Kidney (tissue), 14 donors: Measurements from ENCODE around the gene RP9. TPM values are rescaled to one million over a fixed set of nuclear protein-coding genes. Genes with fewer than 3 reads are reported as not detected.

Experiments used
- DNase-seq, 5 donors: peaks; one replicate each; pipeline ENCODE4 v3.0.0-alpha.2; 2013 to 2020
- FAIRE-seq: peaks from 2 replicates; lab custom pipeline; 2012; peaks lifted over from hg19 to GRCh38; lab: Jason Lieb, UNC
- H3K27ac ChIP-seq, 2 donors: one replicate each; pipeline ENCODE4 v1.7.0; 2013; ENCODE audit warnings: low read depth in 2 of 2, low read length in 2 of 2, inconsistent platforms in 1 of 2
- H3K27me3 ChIP-seq: one replicate; pipeline ENCODE4 v1.7.1; 2013; ENCODE audit warnings: low read length, inconsistent platforms; ENCODE audit not compliant: control insufficient read depth, insufficient read depth
- H3K36me3 ChIP-seq, 3 donors: one replicate each; pipeline versions ENCODE4 v1.7.0 to v1.7.1; 2013; ENCODE audit warnings: low read length in 3 of 3, control low read depth in 1 of 3, inconsistent platforms in 1 of 3; ENCODE audit not compliant: insufficient read depth in 3 of 3, control insufficient read depth in 2 of 3
- H3K4me1 ChIP-seq, 3 donors: one replicate each; pipeline versions ENCODE4 v1.7.0 to v1.7.1; 2013; ENCODE audit warnings: low read length in 3 of 3, inconsistent platforms in 1 of 3, low read depth in 1 of 3; ENCODE audit not compliant: control insufficient read depth in 2 of 3, insufficient read depth in 2 of 3
- H3K4me3 ChIP-seq, 3 donors: one replicate each; pipeline versions ENCODE4 v1.7.0 to v1.8.1; 2013; ENCODE audit warnings: low read length in 3 of 3, control low read depth in 1 of 3, inconsistent platforms in 1 of 3
- H3K9ac ChIP-seq, 3 donors: one replicate each; pipeline versions ENCODE4 v1.7.0 to v1.7.1; 2013; ENCODE audit warnings: low read length in 3 of 3, control low read depth in 1 of 3, inconsistent platforms in 1 of 3
- H3K9me3 ChIP-seq, 3 donors: one replicate each; pipeline versions ENCODE4 v1.7.0 to v1.7.1; 2013; ENCODE audit warnings: low read length in 3 of 3, control low read depth in 1 of 3, inconsistent platforms in 1 of 3; ENCODE audit not compliant: control insufficient read depth in 2 of 3, insufficient read depth in 1 of 3
- CTCF ChIP-seq: IDR thresholded peaks from 3 replicates; pipeline ENCODE4 v1.5.1; 2012; ENCODE audit warnings: mild to moderate bottlenecking, moderate library complexity, borderline replicate concordance; ENCODE audit not compliant: insufficient read depth; ENCODE audit errors: extremely low read depth
- intact Hi-C: fragments of 100-400 bp; cut with DNase I; formaldehyde crosslinking; loops from one replicate; pipeline ENCODE4 v1.11.1; 2022
- polyA plus RNA-seq: library from polyadenylated mRNA; stranded (reverse); fragments of 350-450 nt; fragmentation: Illumina TruSeq; extraction: RNeasy Lipid Tissue Mini Kit (QIAGEN cat#74804); gene quantifications from one replicate; pipeline ENCODE4 v1.2.3, GENCODE V29; 2014; ENCODE audit warnings: low read depth, low replicate concordance; ENCODE audit not compliant: insufficient read depth
- total RNA-seq: library from RNA; stranded (reverse); fragmentation: NEBNext Ultra II Directional; extraction: Animal tissue kit (Norgen Biotek cat#: 25700); gene quantifications from one replicate; pipeline ENCODE4 v1.2.1, GENCODE V29; 2021
- donor health status: control.
- donor health status: control.
- donor health status: control.
- donor health status: control.
- donor health status: control.
- donor health status: DM: yes; HTN: yes; CAD: no.
- donor health status: Normal renal cell carcinoma (clear cell type).

The RP9 gene
- total and polyA plus RNA-seq, 2 donors from 2014 or later: 11.3 to 26.1 TPM

GRCh38 chr7:33070831-33071230 is 38.4 kb downstream of the RP9 start:
- Histone ChIP-seq H3K4me3 (no peak overlapping the region), H3K9me3 (peaks cover 0 to 11% (median 0%) of the 10 kb centered on the region in 3 donors), H3K27ac (no peak overlapping the region), H3K36me3 (no peaks in the 10 kb centered on the region), H3K9ac (no peak overlapping the region), H3K27me3 (no peaks in the 10 kb centered on the region), H3K4me1 (no peaks in the 10 kb centered on the region)
- FAIRE-seq: no peak
- TF ChIP-seq CTCF: no peak
- intact Hi-C loops: no loop called here
- no peak for DNase-seq

- H3K9me3 ChIP-seq: peaks cover 0 to 13% (median 0%) of the 10 kb centered on the region in 3 donors
- no peak for DNase-seq
- no peaks in the 10 kb centered on the region for H3K36me3 ChIP-seq
- no peak for TF ChIP-seq CTCF
- H3K27ac ChIP-seq: no peak overlapping the region
- intact Hi-C loops: no loop called here
- no peaks in the 10 kb centered on the region for H3K4me1 ChIP-seq
- no peak for FAIRE-seq
- no peak overlapping the region for H3K9ac ChIP-seq
- H3K27me3 ChIP-seq: no peaks in the 10 kb centered on the region
- no peak overlapping the region for H3K4me3 ChIP-seq
Observed at GRCh38 chr7:33070277-33070676, 38.9 kb downstream of the RP9 start.

GRCh38 chr7:33067921-33068320 is 41.3 kb downstream of the RP9 start:
- no peaks in the 10 kb centered on the region for H3K27me3 ChIP-seq
- H3K27ac ChIP-seq: no peak overlapping the region
- TF ChIP-seq CTCF: no peak
- FAIRE-seq: no peak
- no peaks in the 10 kb centered on the region for H3K36me3 ChIP-seq
- peaks cover 0 to 13% (median 0%) of the 10 kb centered on the region in 3 donors for H3K9me3 ChIP-seq
- DNase-seq: no peak
- no peak overlapping the region for H3K4me3 ChIP-seq
- H3K9ac ChIP-seq: no peak overlapping the region
- H3K4me1 ChIP-seq: peaks cover 0 to 2% (median 0%) of the 10 kb centered on the region in 3 donors
- intact Hi-C loops: no loop called here

- Histone ChIP-seq H3K36me3 (no peaks in the 10 kb centered on the region), H3K27ac (no peak overlapping the region), H3K9ac (no peak overlapping the region), H3K27me3 (no peaks in the 10 kb centered on the region), H3K9me3 (peaks cover 0 to 13% (median 0%) of the 10 kb centered on the region in 3 donors), H3K4me1 (peaks cover 0 to 2% (median 0%) of the 10 kb centered on the region in 3 donors), H3K4me3 (no peak overlapping the region)
- no peak for DNase-seq
- TF ChIP-seq CTCF: no peak
- intact Hi-C loops: no loop called here
- FAIRE-seq: no peak
Observed at GRCh38 chr7:33066771-33067170, 42.4 kb downstream of the RP9 start.
